Smooth muscle cell (in vitro differentiated cells): ENCODE results near the gene ADAMTS7. TPM values are rescaled to one million over a fixed set of nuclear protein-coding genes. Genes with fewer than 3 reads are reported as not detected.

Source experiments
- DNase-seq: peaks from one replicate; lab custom pipeline; 2025; ENCODE audit not compliant: unreplicated experiment; lab: John Stamatoyannopoulos, UW
- H2AFZ ChIP-seq: fragments of 200-600 bp; sonication (generic); 2 replicates; pipeline ENCODE4 v1.6.0; 2016; ENCODE audit warnings: antibody characterized with exemption, low read depth, mild to moderate bottlenecking
- H3F3A ChIP-seq: fragments of 200-600 bp; sonication (generic); 2 replicates; pipeline ENCODE4 v1.6.0; 2017; ENCODE audit warnings: antibody characterized with exemption, low read depth
- H3K27ac ChIP-seq: fragments of 200-600 bp; sonication (generic); 2 replicates; pipeline ENCODE4 v1.5.1; 2016; ENCODE audit warnings: low read depth, mild to moderate bottlenecking
- H3K27me3 ChIP-seq: fragments of 200-600 bp; sonication (generic); 2 replicates; pipeline ENCODE4 v1.6.1; 2016; ENCODE audit warnings: low read depth, mild to moderate bottlenecking
- H3K36me3 ChIP-seq: fragments of 200-600 bp; sonication (generic); 2 replicates; pipeline ENCODE4 v1.5.1; 2016; ENCODE audit warnings: low read depth
- H3K4me1 ChIP-seq: fragments of 200-600 bp; sonication (generic); 2 replicates; pipeline ENCODE4 v1.5.1; 2016; ENCODE audit warnings: low read depth
- H3K4me2 ChIP-seq: fragments of 200-600 bp; sonication (generic); 2 replicates; pipeline ENCODE4 v1.6.0; 2016; ENCODE audit warnings: mild to moderate bottlenecking
- H3K4me3 ChIP-seq: fragments of 200-600 bp; sonication (generic); 2 replicates; pipeline ENCODE4 v1.5.1; 2016; ENCODE audit warnings: mild to moderate bottlenecking
- H3K79me2 ChIP-seq: fragments of 200-600 bp; sonication (generic); 2 replicates; pipeline ENCODE4 v1.6.0; 2016; ENCODE audit warnings: low read depth, mild to moderate bottlenecking
- H3K9ac ChIP-seq: fragments of 200-600 bp; sonication (generic); 2 replicates; pipeline ENCODE4 v1.6.0; 2016; ENCODE audit warnings: low read depth
- H3K9me3 ChIP-seq: fragments of 200-600 bp; sonication (generic); replicated peaks from 2 replicates; pipeline ENCODE4 v1.5.1; 2016; ENCODE audit warnings: low read depth
- H4K20me1 ChIP-seq: fragments of 200-600 bp; sonication (generic); 2 replicates; pipeline ENCODE4 v1.6.0; 2016; ENCODE audit warnings: low read depth
- CTCF ChIP-seq: fragments of 200-600 bp; sonication (generic); IDR thresholded peaks from 2 replicates; pipeline ENCODE4 v1.5.1; 2017; ENCODE audit warnings: borderline replicate concordance, mild to moderate bottlenecking, antibody characterized with exemption; ENCODE audit not compliant: insufficient read depth, poor library complexity, severe bottlenecking
- WGBS: methylation state at CpG from one replicate; pipeline ENCODE4 v1.1.7; 2016; ENCODE audit warnings: low lambda C conversion rate; 5-methylcytosine and 5-hydroxymethylcytosine counted together
- polyA plus RNA-seq: library from polyadenylated mRNA; unstranded; fragments of >200 nt; fragmentation: Nextera tagmentation; extraction: Ambion mirVana; gene quantifications from 2 replicates; pipeline ENCODE4 v1.2.1, GENCODE V29; 2016
- total RNA-seq: library from RNA; depleted of rRNA; stranded (reverse); fragments of >200 nt; gene quantifications from 2 replicates; pipeline ENCODE4 v1.2.3, GENCODE V29; 2014

Gene ADAMTS7
- total and polyA plus RNA-seq, 2 experiments from 2014 or later = 11.0 to 11.2 TPM

- Histone ChIP-seq H3K36me3 (no peaks in the 10 kb centered on the region), H3K4me1 (no peaks in the 10 kb centered on the region)
Observed at GRCh38 chr15:78791357-78791756, 19.9 kb downstream of the ADAMTS7 start.

GRCh38 chr15:78790027-78790426 is 21.2 kb downstream of the ADAMTS7 start:
- Histone ChIP-seq H3K9me3 (no peaks in the 10 kb centered on the region), H3K4me3 (no peak overlapping the region), H3K4me1 (no peaks in the 10 kb centered on the region), H4K20me1 (no peaks in the 10 kb centered on the region), H3F3A (no peaks in the 10 kb centered on the region), H3K9ac (no peak overlapping the region), H3K79me2 (no peaks in the 10 kb centered on the region), H2AFZ (no peak overlapping the region), H3K27me3 (no peaks in the 10 kb centered on the region), H3K4me2 (no peak overlapping the region), H3K27ac (no peak overlapping the region), H3K36me3 (no peaks in the 10 kb centered on the region)
- DNase-seq = no peak
- WGBS = 93% methylated on average over 4 of the region's 4 CpGs
- no peak for TF ChIP-seq CTCF

More at GRCh38 chr15:78791357-78791756, 19.9 kb downstream of the ADAMTS7 start:
- no peak for DNase-seq
- no peak overlapping the region for H3K27ac ChIP-seq
- no peak for TF ChIP-seq CTCF
- no peak overlapping the region for H3K4me2 ChIP-seq
- H4K20me1 ChIP-seq = no peaks in the 10 kb centered on the region
- no peaks in the 10 kb centered on the region for H3K27me3 ChIP-seq
- H3K9me3 ChIP-seq = no peaks in the 10 kb centered on the region
- H3F3A ChIP-seq = no peaks in the 10 kb centered on the region
- H3K4me3 ChIP-seq = no peak overlapping the region
- no peaks in the 10 kb centered on the region for H3K79me2 ChIP-seq
- WGBS = 81% methylated on average over 4 of the region's 4 CpGs
- H2AFZ ChIP-seq = no peak overlapping the region
- H3K9ac ChIP-seq = no peak overlapping the region

- no peaks in the 10 kb centered on the region for H3K9me3 ChIP-seq
Observed at GRCh38 chr15:78789615-78790014, 21.6 kb downstream of the ADAMTS7 start.

More at GRCh38 chr15:78789615-78790014, 21.6 kb downstream of the ADAMTS7 start:
- no peak for TF ChIP-seq CTCF
- no peak overlapping the region for H3K4me2 ChIP-seq
- 96% methylated on average over 17 of the region's 17 CpGs for WGBS
- no peaks in the 10 kb centered on the region for H3K27me3 ChIP-seq
- H2AFZ ChIP-seq = no peak overlapping the region
- H3K79me2 ChIP-seq = no peaks in the 10 kb centered on the region
- no peak overlapping the region for H3K9ac ChIP-seq
- no peaks in the 10 kb centered on the region for H4K20me1 ChIP-seq
- no peaks in the 10 kb centered on the region for H3F3A ChIP-seq
- H3K4me1 ChIP-seq = no peaks in the 10 kb centered on the region
- no peak for DNase-seq
- H3K4me3 ChIP-seq = no peak overlapping the region
- no peak overlapping the region for H3K27ac ChIP-seq
- no peaks in the 10 kb centered on the region for H3K36me3 ChIP-seq
